ENCODE measurements around the gene DIO3. TPM values are rescaled to one million over a fixed set of nuclear protein-coding genes. Genes with fewer than 3 reads are reported as not detected.

DIO3 gene
- total and polyA plus RNA-seq, 2 donors (not counting 1 experiment from before 2014, with no cell fraction given), result not detected

- no peak overlapping the region for H3K27ac Mint-ChIP-seq
- Histone ChIP-seq H3K27ac (ENCODE audit: low read length in 2 of 2) (no peak overlapping the region), H3K27me3 (replicated peaks in 1 of 4; ENCODE audit: control extremely low read depth in 1 of 4, control insufficient read depth in 3 of 4, insufficient read depth in 4 of 4, low read length in 3 of 4) (peaks cover 0 to 59% (median 14%) of the 10 kb centered on the region in 4 experiments), H3K9ac (ENCODE audit: low read length) (no peak overlapping the region), H2AFZ (ENCODE audit: insufficient read depth, low read depth, low read length, poor library complexity, severe bottlenecking) (no peak overlapping the region), H4K20me1 (ENCODE audit: control insufficient read depth, insufficient read depth, low read length, poor library complexity, severe bottlenecking) (no peaks in the 10 kb centered on the region), H3K4me1 (ENCODE audit: control insufficient read depth in 2 of 2, insufficient read depth in 2 of 2, low read length in 2 of 2) (peaks cover 0 to 13% of the 10 kb centered on the region in 2 donors), H3K4me3 (ENCODE audit: control extremely low read depth in 1 of 5, extremely low read depth in 1 of 5, insufficient read depth in 1 of 5, low read depth in 2 of 5, low read length in 4 of 5) (no peak overlapping the region), H3K9me3 (ENCODE audit: control extremely low read depth in 1 of 3, control insufficient read depth in 2 of 3, insufficient read depth in 1 of 3, low read length in 2 of 3) (peaks cover 0 to 29% (median 7%) of the 10 kb centered on the region in 3 donors), H3K36me3 (replicated peaks in 1 of 2; ENCODE audit: control extremely low read depth in 1 of 2, control insufficient read depth in 1 of 2, extremely low read depth in 1 of 2, insufficient read depth in 2 of 2, low read length in 1 of 2) (no peaks in the 10 kb centered on the region), H3K4me2 (replicated peaks; ENCODE audit: low read depth, low read length, poor library complexity, severe bottlenecking) (no peak overlapping the region), H3K79me2 (ENCODE audit: control insufficient read depth, insufficient read depth, low read length) (no peaks in the 10 kb centered on the region)
- ChIA-PET CTCF (no interaction called here), POLR2A (no interaction called here)
- H3K27me3 Mint-ChIP-seq, result peaks cover 33% of the 10 kb centered on the region
- ATAC-seq (ENCODE audit: low read depth) (no peak), DNase-seq (no peak)
- no peak overlapping the region for H3K4me3 Mint-ChIP-seq
- peaks cover 5% of the 10 kb centered on the region for H3K4me1 Mint-ChIP-seq
- WGBS (ENCODE audit: insufficient coverage), result 100% methylated on average over 1 of the region's 1 CpG
- no peaks in the 10 kb centered on the region for H3K9me3 Mint-ChIP-seq (ENCODE audit: insufficient read depth)
- intact Hi-C loops (cut with micrococcal nuclease), result no loop called here
- TF ChIP-seq CTCF (IDR thresholded peaks at IDR 0.05), result no peak
- TF ChIP-seq EZH2 (IDR thresholded peaks at IDR 0.05; ENCODE audit: borderline replicate concordance, insufficient read depth, low read depth, low read length, poor library complexity, severe bottlenecking), result no peak
These were observed 2.5 kb upstream of the DIO3 start for GRCh38 chr14:101558739-101559240.

GRCh38 chr14:101559250-101559623 lies 2.1 kb upstream of the DIO3 start:
- no peaks in the 10 kb centered on the region for H3K9me3 Mint-ChIP-seq (ENCODE audit: insufficient read depth)
- peaks cover 0 to 17% of the 10 kb centered on the region in 2 donors for H3K4me1 ChIP-seq (ENCODE audit: control insufficient read depth in 2 of 2, insufficient read depth in 2 of 2, low read length in 2 of 2)
- WGBS (ENCODE audit: insufficient coverage), result 65% methylated on average over 8 of the region's 9 CpGs
- H2AFZ ChIP-seq (ENCODE audit: insufficient read depth, low read depth, low read length, poor library complexity, severe bottlenecking), result no peak overlapping the region
- H3K4me1 Mint-ChIP-seq, result peaks cover 5% of the 10 kb centered on the region
- ChIA-PET POLR2A (no interaction called here), CTCF (no interaction called here)
- H3K36me3 ChIP-seq (replicated peaks in 1 of 2; ENCODE audit: control extremely low read depth in 1 of 2, control insufficient read depth in 1 of 2, extremely low read depth in 1 of 2, insufficient read depth in 2 of 2, low read length in 1 of 2), result no peaks in the 10 kb centered on the region
- H3K4me3 ChIP-seq (ENCODE audit: control extremely low read depth in 1 of 5, extremely low read depth in 1 of 5, insufficient read depth in 1 of 5, low read depth in 2 of 5, low read length in 4 of 5), result no peak overlapping the region
- H3K4me2 ChIP-seq (replicated peaks; ENCODE audit: low read depth, low read length, poor library complexity, severe bottlenecking), result no peak overlapping the region
- no peaks in the 10 kb centered on the region for H3K79me2 ChIP-seq (ENCODE audit: control insufficient read depth, insufficient read depth, low read length)
- no peak overlapping the region for H3K4me3 Mint-ChIP-seq
- no peak overlapping the region for H3K9ac ChIP-seq (ENCODE audit: low read length)
- intact Hi-C loops (cut with micrococcal nuclease), result no loop called here
- TF ChIP-seq EZH2 (IDR thresholded peaks at IDR 0.05; ENCODE audit: borderline replicate concordance, insufficient read depth, low read depth, low read length, poor library complexity, severe bottlenecking), result no peak
- TF ChIP-seq CTCF (IDR thresholded peaks at IDR 0.05), result no peak
- DNase-seq (no peak), ATAC-seq (ENCODE audit: low read depth) (no peak)
- H3K27me3 Mint-ChIP-seq, result peaks cover 35% of the 10 kb centered on the region
- no peaks in the 10 kb centered on the region for H4K20me1 ChIP-seq (ENCODE audit: control insufficient read depth, insufficient read depth, low read length, poor library complexity, severe bottlenecking)
- peaks cover 0 to 34% (median 7%) of the 10 kb centered on the region in 3 donors for H3K9me3 ChIP-seq (ENCODE audit: control extremely low read depth in 1 of 3, control insufficient read depth in 2 of 3, insufficient read depth in 1 of 3, low read length in 2 of 3)
- H3K27me3 ChIP-seq (replicated peaks in 1 of 4; ENCODE audit: control extremely low read depth in 1 of 4, control insufficient read depth in 3 of 4, insufficient read depth in 4 of 4, low read length in 3 of 4), result peaks cover 0 to 63% (median 16%) of the 10 kb centered on the region in 4 experiments
- H3K27ac Mint-ChIP-seq, result no peak overlapping the region
- no peak overlapping the region for H3K27ac ChIP-seq (ENCODE audit: low read length in 2 of 2)
